IMR-90 (cell line): ENCODE measurements around the gene RPS19BP1. TPM values are rescaled to one million over a fixed set of nuclear protein-coding genes. Genes with fewer than 3 reads are reported as not detected.

Experiments used
- ATAC-seq: fragments of 200-7000 bp; cut with Tn5 transposase; 2 replicates; pipeline ENCODE4 v1.9.1; 2020; ENCODE audit warnings: low read depth, mild to moderate bottlenecking, moderate library complexity
- BruUV-seq: library from RNA; stranded (reverse); fragments of 400-500 nt; replicated peaks from 2 replicates; lab custom pipeline; 2021; lab: Mats Ljungman, UMichigan
- CTCF ChIA-PET: fragments of 300-600 bp; formaldehyde crosslinking; extraction: SDS; loops from one replicate; lab custom pipeline; 2021; ENCODE audit warnings: antibody characterized with exemption; lab: Yijun Ruan, JAX
- POLR2A ChIA-PET: fragments of 300-600 bp; sonication (Branson Sonifier 250); formaldehyde crosslinking; loops from one replicate; lab custom pipeline; 2022; ENCODE audit warnings: antibody characterized with exemption; ENCODE audit not compliant: unreplicated experiment; lab: Charles Lee
- DNase-seq: peaks from one replicate; pipeline ENCODE4 v3.0.0; 2013
- H2AFZ ChIP-seq: replicated peaks from 2 replicates; pipeline ENCODE3; 2013; ENCODE audit warnings: low read length, mild to moderate bottlenecking; ENCODE audit not compliant: poor library complexity
- H2AK5ac ChIP-seq: 2 replicates; pipeline ENCODE4 v1.6.1; 2013; ENCODE audit warnings: low read depth, low read length, inconsistent platforms
- H2AK9ac ChIP-seq: replicated peaks from 2 replicates; pipeline ENCODE3; 2013; ENCODE audit warnings: mild to moderate bottlenecking, low read depth, low read length, moderate library complexity; ENCODE audit not compliant: poor library complexity
- H2BK120ac ChIP-seq: 2 replicates; pipeline ENCODE4 v1.6.1; 2013; ENCODE audit warnings: low read depth, low read length, inconsistent platforms
- H2BK15ac ChIP-seq: 3 replicates; pipeline ENCODE4 v1.6.1; 2013; ENCODE audit warnings: low read depth, low read length, inconsistent platforms
- H2BK20ac ChIP-seq: 2 replicates; pipeline ENCODE4 v1.6.1; 2013; ENCODE audit warnings: low read depth, mild to moderate bottlenecking, inconsistent platforms, low read length, moderate library complexity
- H2BK5ac ChIP-seq: 2 replicates; pipeline ENCODE4 v1.6.1; 2013; ENCODE audit warnings: mild to moderate bottlenecking, low read depth, low read length, inconsistent platforms; ENCODE audit not compliant: poor library complexity, severe bottlenecking
- H3K14ac ChIP-seq: replicated peaks from 2 replicates; pipeline ENCODE4 v1.6.1; 2013; ENCODE audit warnings: low read depth, low read length, inconsistent platforms
- H3K18ac ChIP-seq: 2 replicates; pipeline ENCODE4 v1.6.1; 2013; ENCODE audit warnings: low read depth, low read length, control low read depth
- H3K23ac ChIP-seq: 2 replicates; pipeline ENCODE4 v1.6.1; 2013; ENCODE audit warnings: low read depth, low read length, inconsistent platforms
- H3K27ac ChIP-seq: 2 replicates; pipeline ENCODE4 v1.5.1; 2013; ENCODE audit warnings: mild to moderate bottlenecking, control low read depth, low read length; ENCODE audit not compliant: insufficient read depth
- H3K27me3 ChIP-seq: 2 replicates; pipeline ENCODE4 v1.6.1; 2013; ENCODE audit warnings: low read length; ENCODE audit not compliant: control insufficient read depth, insufficient read depth
- H3K36me3 ChIP-seq: 2 replicates; pipeline ENCODE4 v1.6.1; 2013; ENCODE audit warnings: low read length, mixed read lengths; ENCODE audit not compliant: control insufficient read depth, insufficient read depth
- H3K4ac ChIP-seq: 2 replicates; pipeline ENCODE4 v1.6.1; 2013; ENCODE audit warnings: low read depth, low read length, inconsistent platforms
- H3K4me1 ChIP-seq: 2 replicates; pipeline ENCODE4 v1.6.1; 2013; ENCODE audit warnings: low read length, mixed read lengths; ENCODE audit not compliant: control insufficient read depth, insufficient read depth
- H3K4me2 ChIP-seq: 2 replicates; pipeline ENCODE4 v1.6.1; 2013; ENCODE audit warnings: low read depth, mild to moderate bottlenecking, control low read depth, low read length, moderate library complexity
- H3K4me3 ChIP-seq: 2 replicates; pipeline ENCODE4 v1.5.1; 2013; ENCODE audit warnings: low read depth, mild to moderate bottlenecking, control low read depth, low read length, moderate library complexity; ENCODE audit not compliant: insufficient read depth
- H3K56ac ChIP-seq: 2 replicates; pipeline ENCODE4 v1.6.1; 2013; ENCODE audit warnings: low read length, inconsistent platforms; ENCODE audit not compliant: insufficient read depth; ENCODE audit errors: extremely low read depth
- H3K79me1 ChIP-seq, 2 experiments: 2 replicates each; pipeline ENCODE4 v1.6.1; 2013; ENCODE audit warnings: low read length in 2 of 2, inconsistent platforms in 1 of 2, low read depth in 1 of 2
- H3K9ac ChIP-seq: 2 replicates; pipeline ENCODE4 v1.6.1; 2013; ENCODE audit warnings: low read depth, low read length, control low read depth
- H3K9me1 ChIP-seq: 2 replicates; pipeline ENCODE4 v1.6.1; 2013; ENCODE audit warnings: low read length, inconsistent platforms; ENCODE audit not compliant: insufficient read depth
- H3K9me3 ChIP-seq: 2 replicates; pipeline ENCODE4 v1.6.1; 2013; ENCODE audit warnings: low read length; ENCODE audit not compliant: control insufficient read depth, insufficient read depth
- H4K20me1 ChIP-seq: 2 replicates; pipeline ENCODE4 v1.6.1; 2013; ENCODE audit warnings: low read length, inconsistent platforms; ENCODE audit not compliant: insufficient read depth
- H4K5ac ChIP-seq: 2 replicates; pipeline ENCODE4 v1.6.1; 2013; ENCODE audit warnings: mild to moderate bottlenecking, low read depth, low read length, control low read depth
- H4K8ac ChIP-seq, 2 experiments: 2 replicates each; pipeline ENCODE4 v1.6.1; 2013; ENCODE audit warnings: low read depth in 2 of 2, low read length in 2 of 2, control low read depth in 1 of 2, inconsistent platforms in 1 of 2
- H4K91ac ChIP-seq: 2 replicates; pipeline ENCODE4 v1.6.1; 2013; ENCODE audit warnings: low read depth, low read length, inconsistent platforms; ENCODE audit not compliant: insufficient read depth
- CHD1 ChIP-seq: IDR thresholded peaks from 2 replicates; pipeline ENCODE4 v1.6.1; 2012; ENCODE audit warnings: low read depth, low read length, improper control_type of control experiment
- FOS ChIP-seq: fragments of 150-350 bp; IDR thresholded peaks from 2 replicates; pipeline ENCODE4 v1.6.1; 2016; ENCODE audit warnings: low read depth, low read length
- MAZ ChIP-seq: IDR thresholded peaks from 2 replicates; pipeline ENCODE4 v1.6.1; 2012; ENCODE audit warnings: low read depth, mild to moderate bottlenecking, low read length, improper control_type of control experiment, moderate library complexity, borderline replicate concordance
- MXI1 ChIP-seq: IDR thresholded peaks from 2 replicates; pipeline ENCODE4 v1.6.1; 2012; ENCODE audit warnings: low read depth, mild to moderate bottlenecking, low read length, moderate library complexity, borderline replicate concordance
- NFE2L2 ChIP-seq: fragments of 150-350 bp; IDR thresholded peaks from 2 replicates; pipeline ENCODE4 v1.6.1; 2016; ENCODE audit warnings: low read depth, mild to moderate bottlenecking, low read length
- POLR2A ChIP-seq: IDR thresholded peaks from 2 replicates; pipeline ENCODE4 v1.6.1; 2012; ENCODE audit warnings: mild to moderate bottlenecking, low read depth, low read length
- RAD21 ChIP-seq: IDR thresholded peaks from 2 replicates; pipeline ENCODE4 v1.6.1; 2012; ENCODE audit warnings: low read length, improper control_type of control experiment
- RCOR1 ChIP-seq: IDR thresholded peaks from 2 replicates; pipeline ENCODE4 v1.6.1; 2012; ENCODE audit warnings: mild to moderate bottlenecking, low read length, improper control_type of control experiment; ENCODE audit not compliant: insufficient replicate concordance
- RFX5 ChIP-seq: IDR thresholded peaks from 2 replicates; pipeline ENCODE4 v1.8.0; 2012; ENCODE audit warnings: low read depth, mild to moderate bottlenecking, low read length, moderate library complexity
- SMC3 ChIP-seq: fragments of 150-350 bp; IDR thresholded peaks from 2 replicates; pipeline ENCODE4 v1.6.1; 2016; ENCODE audit warnings: low read depth, mild to moderate bottlenecking, antibody characterized with exemption, low read length, moderate library complexity
- WGBS, 2 experiments: methylation state at CpG; one replicate each; pipeline versions ENCODE4 v1.1.5 to v1.1.7; 2013; ENCODE audit warnings: missing lambda C conversion rate in 2 of 2; ENCODE audit not compliant: insufficient read length in 1 of 2; ENCODE audit errors: extremely low coverage in 2 of 2; 5-methylcytosine and 5-hydroxymethylcytosine counted together
- dilution Hi-C: fragments of 300-500 bp; cut with HindIII; formaldehyde crosslinking; loops from one replicate; pipeline ENCODE4 v1.14.3; 2018; ENCODE audit warnings: low sequenced_read_pairs; ENCODE audit not compliant: unreplicated experiment
- in situ Hi-C: fragments of 300-500 bp; cut with MboI; formaldehyde crosslinking; loops from 3 replicates; pipeline ENCODE4 v1.14.3; 2019; ENCODE audit warnings: low sequenced_read_pairs, inconsistent platforms, mixed read lengths
- intact Hi-C: fragments of 100-400 bp; cut with micrococcal nuclease; formaldehyde crosslinking; loops from 2 replicates; pipeline ENCODE4 v1.10.0; 2022
- polyA plus RNA-seq, 3 experiments: library from polyadenylated mRNA; depleted of rRNA; stranded (reverse); fragments of >200 nt; gene quantifications; 2 replicates each; pipeline ENCODE4 v1.2.3, GENCODE V29; 2012; ENCODE audit warnings: low replicate concordance in 1 of 3
- total RNA-seq: library from RNA; depleted of rRNA; stranded (reverse); fragments of >200 nt; gene quantifications from 2 replicates; pipeline ENCODE4 v1.2.3, GENCODE V29; 2012

The RPS19BP1 gene
- total and polyA plus RNA-seq, 2 of the 4 experiments (the other 2 are of a cell fraction): 33.0 to 95.4 TPM

- TF ChIP-seq MAZ: no peak
- no peak for TF ChIP-seq RFX5
- TF ChIP-seq NFE2L2: no peak
- no peak for TF ChIP-seq CHD1
- TF ChIP-seq MXI1: no peak
- peak; percentile 68 for TF ChIP-seq RAD21
- TF ChIP-seq RCOR1: no peak
- no peak for TF ChIP-seq POLR2A
Observed at GRCh38 chr22:39514373-39514973, 18.1 kb downstream of the RPS19BP1 start (continued).

GRCh38 chr22:39513791-39514190, 18.8 kb downstream of the RPS19BP1 start:
- WGBS, 2 experiments: 87% methylated on average over 6 of the region's 18 CpGs; no CpG with 5 or more reads in 1 of the 2 experiments
- dilution Hi-C loops (no loop called here), intact Hi-C loops (no loop called here), in situ Hi-C loops (loop anchor here (5.0 to 10.0 kb wide), 2 partner anchors 109 to 346 kb away; no protein-coding TSS in a partner anchor)
- no peaks in the 10 kb centered on the region for H3K9me3 ChIP-seq
- no peak overlapping the region for H3K4ac ChIP-seq
- H2AK5ac ChIP-seq: no peak overlapping the region
- no peak overlapping the region for H2BK15ac ChIP-seq
- DNase-seq (no peak), ATAC-seq (no peak)
- no peaks in the 10 kb centered on the region; the same call in 1 of the 2 replicates for H3K4me1 ChIP-seq
- H4K20me1 ChIP-seq: peaks cover 31% of the 10 kb centered on the region
- no peak overlapping the region for H2AK9ac ChIP-seq
- CTCF ChIA-PET: interaction anchor here (1.9 kb wide), 1 partner anchor 10 kb away, joined by 6 read pairs; a partner anchor contains a TSS
- TF ChIP-seq RAD21 (no peak), MAZ (no peak), CHD1 (no peak), RFX5 (no peak), NFE2L2 (no peak), FOS (no peak), SMC3 (no peak), POLR2A (no peak)
- POLR2A ChIA-PET: interaction anchor here (0.5 kb wide), 1 partner anchor 101 kb away, joined by 3 read pairs; no protein-coding TSS in a partner anchor
- H3K56ac ChIP-seq: no peak overlapping the region
- no peaks in the 10 kb centered on the region for H3K9me1 ChIP-seq
- no peak overlapping the region for H3K27ac ChIP-seq
- H4K91ac ChIP-seq: no peak overlapping the region
- no peak overlapping the region for H3K18ac ChIP-seq
- H2BK5ac ChIP-seq: no peak overlapping the region
- no peaks in the 10 kb centered on the region for H3K27me3 ChIP-seq
- H3K23ac ChIP-seq: no peak overlapping the region
- peaks cover 51% of the 10 kb centered on the region for H3K36me3 ChIP-seq
- H2AFZ ChIP-seq: no peak overlapping the region
- no peak overlapping the region for H3K4me3 ChIP-seq
- H4K5ac ChIP-seq: no peak overlapping the region
- no peak overlapping the region for H2BK20ac ChIP-seq
- H3K14ac ChIP-seq: no peak overlapping the region
- BruUV-seq: no TSS peak
- no peak overlapping the region for H4K8ac ChIP-seq
- H2BK120ac ChIP-seq: no peak overlapping the region
- H3K9ac ChIP-seq: no peak overlapping the region
- peaks cover 45 to 67% of the 10 kb centered on the region in 2 experiments for H3K79me1 ChIP-seq
- no peak overlapping the region for H3K4me2 ChIP-seq
